ENCODE measurements around the gene MYT1. TPM values are rescaled to one million over a fixed set of nuclear protein-coding genes. Genes with fewer than 3 reads are reported as not detected.

The MYT1 gene
- total RNA-seq, 1 experiment from 2014 or later: 7.1 TPM

GRCh38 chr20:64210656-64211369 is 46.6 kb downstream of the MYT1 start:
- intact Hi-C loops (cut with micrococcal nuclease): no loop called here
- no peak overlapping the region for H3K27ac ChIP-seq (ENCODE audit: low read depth, low read length)
- TF ChIP-seq SIN3A (IDR thresholded peaks at IDR 0.05; ENCODE audit: low read depth) (no peak), POLR2AphosphoS5 (IDR thresholded peaks at IDR 0.05; ENCODE audit: low read depth, low read length) (no peak), EGR1 (IDR thresholded peaks at IDR 0.05; ENCODE audit: low read depth) (no peak), REST (IDR thresholded peaks at IDR 0.05; ENCODE audit: low read depth) (no peak), CEBPB (IDR thresholded peaks at IDR 0.05; ENCODE audit: low read depth) (no peak), CTCF (IDR thresholded peaks at IDR 0.05 in 2 of 3, conservative IDR thresholded peaks at IDR 0.05 in 1 of 3; ENCODE audit: borderline replicate concordance in 1 of 3, insufficient read depth in 1 of 3, low read depth in 2 of 3, low read length in 2 of 3) (no peak), TCF7L2 (IDR thresholded peaks at IDR 0.05; ENCODE audit: borderline replicate concordance, extremely low read depth, insufficient read depth, insufficient read length) (no peak), EZH2 (IDR thresholded peaks at IDR 0.05) (no peak), FOSL1 (IDR thresholded peaks at IDR 0.05; ENCODE audit: low read depth) (no peak), SP1 (IDR thresholded peaks at IDR 0.05; ENCODE audit: low read depth) (no peak), EZH2phosphoT487 (IDR thresholded peaks at IDR 0.05; ENCODE audit: borderline replicate concordance) (no peak), CBX3 (IDR thresholded peaks at IDR 0.05; ENCODE audit: low read depth) (no peak), RAD21 (IDR thresholded peaks at IDR 0.05; ENCODE audit: low read depth) (no peak), ZBTB33 (IDR thresholded peaks at IDR 0.05; ENCODE audit: extremely low read depth, insufficient replicate concordance, low read length) (no peak), JUND (IDR thresholded peaks at IDR 0.05) (no peak), ZNF274 (IDR thresholded peaks at IDR 0.05; ENCODE audit: low read depth, low read length) (no peak), MAX (IDR thresholded peaks at IDR 0.05) (no peak), SRF (IDR thresholded peaks at IDR 0.05; ENCODE audit: low read depth) (no peak), POLR2A (IDR thresholded peaks at IDR 0.05; ENCODE audit: borderline replicate concordance, extremely low read depth, insufficient read depth, insufficient read length) (no peak)
- H3K79me2 ChIP-seq (ENCODE audit: insufficient read depth, low read length): no peaks in the 10 kb centered on the region
- no peaks in the 10 kb centered on the region for H4K20me1 ChIP-seq (ENCODE audit: insufficient read depth)
- H3K9me2 ChIP-seq (ENCODE audit: insufficient read depth): no peaks in the 10 kb centered on the region
- H3K9me3 ChIP-seq (ENCODE audit: control insufficient read depth in 1 of 2, insufficient read depth in 1 of 2, low read depth in 1 of 2, low read length in 2 of 2): no peaks in the 10 kb centered on the region
- no peaks in the 10 kb centered on the region for H3K27me3 ChIP-seq (ENCODE audit: insufficient read depth, low read length)
- ATAC-seq: no peak
- H3K9ac ChIP-seq (ENCODE audit: low read length): no peak overlapping the region
- no TSS peak for BruUV-seq (replicated peaks)
- CTCF ChIA-PET: no interaction called here
- no peak for DNase-seq (ENCODE audit: low read depth, low spot score)
- no peak overlapping the region for H3K4me2 ChIP-seq (ENCODE audit: low read length)
- POLR2A ChIA-PET: no interaction called here
- H3K4me3 ChIP-seq (replicated peaks in 1 of 2; ENCODE audit: low read depth in 1 of 2, low read length in 2 of 2): no peak overlapping the region
- no peaks in the 10 kb centered on the region for H3K4me1 ChIP-seq (ENCODE audit: control insufficient read depth in 1 of 2, insufficient read depth in 2 of 2, low read length in 2 of 2)
- RAD21 ChIA-PET (ENCODE audit: low non-redundant PET in 1 of 2, low total read pairs in 2 of 2, uncharacterized antibody in 2 of 2, unreplicated experiment in 2 of 2): no interaction called here
- H2AFZ ChIP-seq (ENCODE audit: low read depth, low read length, poor library complexity, severe bottlenecking): no peak overlapping the region
- no peaks in the 10 kb centered on the region for H3K36me3 ChIP-seq (ENCODE audit: control insufficient read depth in 1 of 2, insufficient read depth in 2 of 2, low read length in 2 of 2)

All from HCT116 (cell line).